Central memory CD8-positive, alpha-beta T cell (primary cell): ENCODE data around the gene TSPEAR.
A peak's percentile ranks its signal among the peaks of the same experiment; 100 is the strongest.
"Not testable (repeated sequence)": the region's sequence is repeated elsewhere in the genome, so short reads cannot be mapped to it uniquely, and the experiment has no call there.

Experiments used
- ATAC-seq: fragments of 150-1000 bp; cut with Tn5 transposase; replicated peaks from 2 replicates; pipeline ENCODE4 v1.10.0; 2022; ENCODE audit warnings: mild to moderate bottlenecking, moderate FRiP score, moderate number of reproducible peaks; ENCODE audit not compliant: poor library complexity, severe bottlenecking; ENCODE audit errors: extremely low read depth
- DNase-seq, 2 donors: peaks; one replicate each; pipeline ENCODE4 v3.0.0; 2021; ENCODE audit warnings: low spot score in 2 of 2
- H3K27ac Mint-ChIP-seq: one replicate; pipeline ENCODE4 v1.8.0; 2022; ENCODE audit warnings: low read depth, mild to moderate bottlenecking, moderate library complexity, mixed read lengths
- H3K27me3 Mint-ChIP-seq: one replicate; pipeline ENCODE4 v1.8.0; 2022; ENCODE audit warnings: mixed read lengths
- H3K36me3 Mint-ChIP-seq: one replicate; pipeline ENCODE4 v1.8.0; 2022; ENCODE audit warnings: mild to moderate bottlenecking, moderate library complexity, mixed read lengths; ENCODE audit not compliant: insufficient read depth
- H3K4me1 Mint-ChIP-seq: one replicate; pipeline ENCODE4 v1.8.0; 2022; ENCODE audit warnings: mixed read lengths
- H3K4me3 Mint-ChIP-seq: one replicate; pipeline ENCODE4 v1.8.0; 2022; ENCODE audit warnings: mild to moderate bottlenecking, moderate library complexity, mixed read lengths
- H3K9me3 Mint-ChIP-seq: one replicate; pipeline ENCODE4 v1.8.0; 2022; ENCODE audit warnings: mixed read lengths

TSPEAR gene

DNA sequence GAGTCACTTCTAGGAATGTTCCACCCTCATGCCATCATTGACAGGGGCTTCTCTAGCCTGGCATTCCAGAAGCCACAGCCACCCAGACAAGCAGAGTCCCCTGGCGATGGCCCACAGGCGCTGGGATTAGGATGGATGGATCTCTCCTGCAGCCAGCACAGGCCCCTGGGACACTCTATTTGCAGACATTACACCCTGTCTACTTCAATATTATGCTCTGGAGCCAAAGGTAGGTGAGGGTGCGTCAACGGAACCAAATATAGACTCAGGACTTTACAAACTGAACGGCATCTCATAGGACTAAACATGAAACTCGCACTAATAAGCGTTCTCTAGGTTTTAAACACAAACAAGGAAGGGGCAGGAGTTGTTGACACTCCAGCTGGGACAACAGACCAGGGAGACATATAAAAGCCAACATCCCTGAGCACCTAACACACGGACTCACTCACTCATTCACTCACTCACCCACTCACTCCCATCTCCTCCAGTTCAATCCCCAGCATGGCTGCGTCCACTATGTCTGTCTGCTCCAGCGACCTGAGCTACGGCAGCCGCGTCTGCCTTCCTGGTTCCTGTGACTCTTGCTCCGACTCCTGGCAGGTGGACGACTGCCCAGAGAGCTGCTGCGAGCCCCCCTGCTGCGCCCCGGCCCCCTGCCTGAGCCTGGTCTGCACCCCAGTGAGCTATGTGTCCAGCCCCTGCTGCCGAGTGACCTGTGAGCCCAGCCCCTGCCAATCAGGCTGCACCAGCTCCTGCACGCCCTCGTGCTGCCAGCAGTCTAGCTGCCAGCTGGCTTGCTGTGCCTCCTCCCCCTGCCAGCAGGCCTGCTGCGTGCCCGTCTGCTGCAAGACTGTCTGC is 111.0 kb downstream of the TSPEAR start, which contains the start of gene KRTAP10-7:
Gene KRTAP10-7 (plus strand): TSS at position 480 of the 861 bp plus-strand sequence. CDS start 25 bp downstream, at position 505.
- DNase-seq, H3K27ac Mint-ChIP-seq, H3K9me3 Mint-ChIP-seq, ATAC-seq, H3K4me1 Mint-ChIP-seq, H3K4me3 Mint-ChIP-seq, H3K36me3 Mint-ChIP-seq: not testable (repeated sequence)
- H3K27me3 Mint-ChIP-seq, result peaks cover 18% of the 10 kb centered on the region

- H3K27me3 Mint-ChIP-seq, result peaks cover 17% of the 10 kb centered on the region
- no peaks in the 10 kb centered on the region for H3K9me3 Mint-ChIP-seq
- no peak for DNase-seq
- H3K27ac Mint-ChIP-seq, result no peak overlapping the region
- H3K4me1 Mint-ChIP-seq, result peaks cover 6% of the 10 kb centered on the region
- H3K36me3 Mint-ChIP-seq, result peaks cover 2% of the 10 kb centered on the region
- H3K4me3 Mint-ChIP-seq, result no peak overlapping the region
- no peak for ATAC-seq
These were observed 111.9 kb downstream of the TSPEAR start for GRCh38 chr21:44599264-44600029.

DNA sequence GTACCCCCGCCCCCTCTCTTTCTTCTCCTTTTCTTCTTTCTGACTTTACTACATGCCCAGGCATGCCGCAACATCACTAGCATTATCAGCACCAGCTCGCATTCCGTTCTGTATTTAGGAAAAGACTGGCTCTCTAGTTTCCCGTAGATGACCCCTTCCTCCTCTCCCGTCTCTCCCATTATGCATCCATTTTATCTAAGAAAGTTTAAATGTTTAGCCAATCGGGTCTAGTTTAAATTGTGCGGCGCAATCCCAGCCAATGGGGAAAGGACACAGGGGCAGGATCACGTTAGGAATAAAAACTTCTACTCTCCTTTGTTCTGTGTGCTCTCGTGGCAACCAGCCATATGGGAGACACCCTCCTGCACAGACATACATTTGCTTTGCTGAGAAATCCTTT is 113.3 kb downstream of the TSPEAR start:
- no peak for DNase-seq
- H3K4me1 Mint-ChIP-seq, result peaks cover 6% of the 10 kb centered on the region
- no peaks in the 10 kb centered on the region for H3K9me3 Mint-ChIP-seq
- ATAC-seq, result no peak
- H3K27me3 Mint-ChIP-seq, result peaks cover 17% of the 10 kb centered on the region
- H3K4me3 Mint-ChIP-seq, result no peak overlapping the region
- peaks cover 4% of the 10 kb centered on the region for H3K36me3 Mint-ChIP-seq
- H3K27ac Mint-ChIP-seq, result peak overlapping the region; percentile 84

DNA sequence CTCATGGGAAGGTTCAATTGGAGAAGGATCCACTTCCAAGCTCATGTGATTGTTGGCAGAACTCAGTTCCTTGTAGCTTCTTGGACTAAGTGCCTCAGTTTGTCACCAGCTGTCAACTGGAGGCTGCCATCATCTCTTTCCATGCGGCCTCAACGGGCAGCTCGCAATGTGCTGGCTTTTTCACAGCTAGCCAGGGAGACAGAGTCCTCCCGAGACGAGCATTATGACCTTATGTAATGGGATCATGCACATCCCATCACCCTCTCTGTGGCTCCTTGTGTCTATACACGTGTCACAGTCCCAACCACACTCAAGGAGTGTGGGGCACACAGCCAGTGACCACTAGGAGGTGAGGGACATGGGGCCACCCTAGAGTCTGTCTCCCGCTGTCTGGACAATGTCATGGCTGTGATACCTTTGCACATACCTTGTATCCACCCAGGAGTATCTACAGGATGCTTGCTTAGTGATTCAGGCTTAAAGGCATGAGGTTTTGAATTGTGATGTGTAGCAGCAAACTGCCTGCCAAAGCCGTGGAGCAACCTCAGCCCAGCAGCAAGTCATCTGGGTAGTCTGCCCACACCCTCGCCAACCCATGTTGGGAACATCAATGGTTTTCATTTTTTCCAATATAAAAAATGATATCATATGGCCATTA is 115.2 kb downstream of the TSPEAR start:
- Mint-ChIP-seq H3K27me3 (peaks cover 9% of the 10 kb centered on the region), H3K4me1 (peaks cover 10% of the 10 kb centered on the region), H3K27ac (no peak overlapping the region), H3K9me3 (no peaks in the 10 kb centered on the region), H3K36me3 (peaks cover 4% of the 10 kb centered on the region), H3K4me3 (no peak overlapping the region)
- ATAC-seq (no peak), DNase-seq (no peak)

DNA sequence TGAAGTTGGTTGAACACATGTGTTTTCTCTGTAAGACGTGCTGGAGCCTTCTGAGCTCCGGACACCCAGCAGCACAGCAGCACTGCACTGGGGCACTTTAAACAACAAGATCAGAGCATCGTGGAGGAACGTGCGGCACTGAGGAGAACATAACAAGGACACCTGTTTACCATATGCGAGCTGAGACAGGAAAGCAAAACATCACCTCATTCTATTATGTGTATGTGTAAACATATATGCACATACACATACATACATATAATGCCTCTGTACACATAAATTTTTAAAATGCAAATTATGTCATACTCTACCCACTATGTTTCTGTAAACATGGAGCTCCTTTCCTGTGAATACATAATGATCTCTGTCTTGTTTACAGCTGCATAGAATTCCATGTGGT is 115.8 kb downstream of the TSPEAR start:
- DNase-seq, result no peak
- no peaks in the 10 kb centered on the region for H3K9me3 Mint-ChIP-seq
- peaks cover 10% of the 10 kb centered on the region for H3K4me1 Mint-ChIP-seq
- H3K4me3 Mint-ChIP-seq, result no peak overlapping the region
- H3K27ac Mint-ChIP-seq, result peak overlapping the region; percentile 8
- peaks cover 7% of the 10 kb centered on the region for H3K27me3 Mint-ChIP-seq
- no peak for ATAC-seq
- H3K36me3 Mint-ChIP-seq, result peaks cover 4% of the 10 kb centered on the region

GRCh38 chr21:44594406-44594916 is 116.9 kb downstream of the TSPEAR start:
- no peak overlapping the region for H3K27ac Mint-ChIP-seq
- H3K4me3 Mint-ChIP-seq, result no peak overlapping the region
- ATAC-seq, result no peak

GRCh38 chr21:44593598-44594405 is 117.6 kb downstream of the TSPEAR start:
- H3K36me3 Mint-ChIP-seq, result peaks cover 5% of the 10 kb centered on the region
- no peak overlapping the region for H3K27ac Mint-ChIP-seq
- no peak for ATAC-seq
- H3K4me3 Mint-ChIP-seq, result no peak overlapping the region
- peaks cover 20% of the 10 kb centered on the region for H3K27me3 Mint-ChIP-seq
- DNase-seq, result no peak
- H3K4me1 Mint-ChIP-seq, result peaks cover 10% of the 10 kb centered on the region
- no peaks in the 10 kb centered on the region for H3K9me3 Mint-ChIP-seq

More at GRCh38 chr21:44594406-44594916, 116.9 kb downstream of the TSPEAR start:
- Mint-ChIP-seq H3K9me3 (no peaks in the 10 kb centered on the region), H3K4me1 (peaks cover 10% of the 10 kb centered on the region), H3K27me3 (peaks cover 18% of the 10 kb centered on the region), H3K36me3 (peaks cover 5% of the 10 kb centered on the region)
- no peak for DNase-seq

DNA sequence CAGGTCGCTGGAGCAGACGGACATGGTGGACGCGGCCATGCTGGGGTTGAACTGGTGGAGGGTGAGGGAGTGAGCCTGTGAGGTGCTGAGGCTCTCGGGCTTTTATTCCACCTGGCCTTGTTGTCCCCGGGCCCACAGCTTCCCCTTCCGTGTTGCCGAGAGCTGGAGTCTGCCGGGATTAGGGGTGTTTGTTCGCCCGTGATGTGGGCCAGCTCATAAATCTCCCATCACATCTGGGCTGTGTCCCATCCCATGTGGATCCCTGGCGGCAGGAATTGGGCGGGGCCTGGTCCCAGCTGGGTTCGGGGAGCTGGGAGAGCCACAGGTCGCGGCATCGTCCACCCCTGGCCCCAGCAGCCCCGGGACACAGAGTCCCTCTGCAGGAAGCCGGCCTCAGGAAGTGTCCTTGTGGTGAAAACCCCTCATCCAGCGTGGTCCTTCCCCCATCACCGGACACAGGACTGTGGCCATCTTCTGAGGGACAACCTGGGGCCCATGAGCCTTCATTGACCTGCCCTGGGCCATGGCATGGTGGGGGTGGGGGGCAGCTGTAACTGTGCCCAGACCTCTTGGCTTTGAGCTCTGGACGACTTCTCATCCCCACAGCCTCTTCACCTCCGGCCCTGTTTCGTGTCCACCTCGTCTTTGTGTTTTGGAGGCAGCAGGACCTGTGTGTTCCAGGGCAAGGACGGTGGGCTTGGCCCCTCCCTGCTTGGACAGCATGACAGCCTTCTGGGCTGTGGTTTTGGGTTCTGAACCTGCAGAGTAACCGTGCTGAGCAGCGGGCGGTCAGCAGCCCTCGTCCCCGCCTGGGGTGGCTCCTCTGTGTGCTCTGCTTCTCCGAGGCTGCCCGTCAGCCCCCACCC is 118.7 kb downstream of the TSPEAR start, which contains the start of gene KRTAP10-6:
Gene KRTAP10-6 (minus strand): TSS at position 60 of the 866 bp plus-strand sequence. CDS start 21 bp downstream, at position 39.
- no peaks in the 10 kb centered on the region for H3K9me3 Mint-ChIP-seq
- no peak within 1 kb of the TSS for H3K4me3 Mint-ChIP-seq
- H3K4me1 Mint-ChIP-seq, result peaks cover 10% of the 10 kb centered on the region
- H3K27me3 Mint-ChIP-seq, result peaks cover 20% of the 10 kb centered on the region
- H3K27ac Mint-ChIP-seq, result no peak within 1 kb of the TSS
- peaks cover 5% of the 10 kb centered on the region for H3K36me3 Mint-ChIP-seq
- DNase-seq, result no peak
- no peak for ATAC-seq

DNA sequence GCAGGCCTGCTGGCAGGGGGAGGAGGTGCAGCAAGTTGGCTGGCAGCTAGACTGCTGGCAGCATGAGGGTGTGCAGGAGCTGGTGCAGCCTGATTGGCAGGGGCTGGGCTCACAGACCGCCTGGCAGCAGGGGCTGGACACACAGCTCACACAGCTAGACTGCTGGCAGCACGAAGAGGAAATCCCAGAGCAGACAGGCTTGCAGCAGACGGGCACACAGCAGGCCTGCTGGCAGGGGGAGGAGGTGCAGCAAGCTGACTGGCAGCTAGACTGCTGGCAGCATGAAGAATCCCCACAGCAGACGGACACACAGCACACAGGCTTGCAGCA is 119.6 kb downstream of the TSPEAR start:
- not testable (repeated sequence) for H3K36me3 Mint-ChIP-seq, DNase-seq, ATAC-seq, H3K4me3 Mint-ChIP-seq, H3K27ac Mint-ChIP-seq, H3K9me3 Mint-ChIP-seq
- Mint-ChIP-seq H3K27me3 (peaks cover 29% of the 10 kb centered on the region), H3K4me1 (peaks cover 10% of the 10 kb centered on the region)

DNA sequence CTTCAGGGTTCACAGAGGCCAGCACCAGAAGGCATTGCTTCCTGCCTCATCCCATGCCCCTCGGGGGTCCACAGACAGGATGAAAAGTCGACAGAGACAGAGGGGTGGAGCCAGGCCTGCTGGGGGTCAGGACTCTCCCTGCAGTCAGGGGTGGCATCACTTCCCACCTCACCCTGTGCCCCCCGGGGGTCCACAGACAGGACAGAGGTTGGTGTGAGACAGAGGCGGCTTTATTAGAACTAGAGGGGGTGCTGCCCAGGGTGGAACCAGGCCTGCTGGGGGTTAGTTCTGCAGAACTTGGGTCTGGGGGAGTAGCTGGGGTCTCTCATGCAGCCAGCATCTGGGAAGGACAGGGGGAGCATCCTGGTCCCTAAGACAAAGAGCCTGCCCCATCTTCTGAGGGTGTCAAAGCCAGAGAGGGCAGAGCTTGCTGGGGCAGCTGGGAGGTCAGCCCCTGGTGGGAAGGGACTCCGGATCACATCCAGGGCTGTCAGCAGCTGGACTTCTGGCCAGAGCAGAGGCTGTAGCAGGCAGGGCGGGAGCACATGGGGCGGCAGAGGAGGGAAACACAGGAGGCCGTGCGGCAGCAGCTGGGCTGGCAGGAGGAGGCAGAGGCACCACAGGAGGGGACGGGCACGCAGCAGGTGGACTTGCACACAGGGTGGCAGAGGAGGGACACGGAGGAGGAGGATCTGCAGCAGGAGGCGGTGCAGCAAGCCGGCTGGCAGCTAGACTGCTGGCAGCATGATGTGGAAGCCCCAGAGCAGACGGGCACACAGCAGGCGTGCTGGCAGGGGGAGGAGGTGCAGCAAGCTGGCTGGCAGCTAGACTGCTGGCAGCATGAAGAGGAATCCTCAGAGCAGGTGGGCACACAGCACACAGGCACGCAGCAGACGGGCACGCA is 120.2 kb downstream of the TSPEAR start:
- not testable (repeated sequence) for DNase-seq, H3K9me3 Mint-ChIP-seq, ATAC-seq, H3K4me3 Mint-ChIP-seq, H3K36me3 Mint-ChIP-seq, H3K27ac Mint-ChIP-seq
- peaks cover 10% of the 10 kb centered on the region for H3K4me1 Mint-ChIP-seq
- H3K27me3 Mint-ChIP-seq, result peaks cover 35% of the 10 kb centered on the region
